K562 (cell line): ENCODE measurements around the gene PHOX2A. TPM values are rescaled to one million over a fixed set of nuclear protein-coding genes. Genes with fewer than 3 reads are reported as not detected.

Experiments
- ATAC-seq: fragments of 200-7000 bp; cut with Tn5 transposase; 3 replicates; pipeline ENCODE4 v1.9.1; 2020; ENCODE audit warnings: moderate library complexity
- BruUV-seq: library from RNA; stranded (reverse); fragments of 400-500 nt; replicated peaks from 2 replicates; lab custom pipeline; 2021; lab: Mats Ljungman, UMichigan
- CTCF ChIA-PET: fragments of 300-600 bp; formaldehyde crosslinking; extraction: SDS; loops from one replicate; lab custom pipeline; 2021; ENCODE audit warnings: low intra/inter-chr PET ratio; lab: Yijun Ruan, JAX
- POLR2A ChIA-PET: fragments of 300-600, 350-650 bp; sonication (Branson Sonifier 250); formaldehyde crosslinking; extraction: SDS; loops from one replicate; lab custom pipeline; 2021; ENCODE audit warnings: antibody characterized with exemption, inconsistent platforms; lab: Yijun Ruan, JAX
- DNase-seq, 4 experiments: peaks; one replicate each; pipeline versions ENCODE4 v3.0.0 to v3.0.0-alpha.2; 2011 to 2018; ENCODE audit warnings: low spot score in 3 of 4, mixed read lengths in 3 of 4; ENCODE audit errors: extremely low read depth in 1 of 4
- FAIRE-seq: peaks from 2 replicates; lab custom pipeline; 2011; peaks lifted over from hg19 to GRCh38; lab: Jason Lieb, UNC
- H2AFZ ChIP-seq: 2 replicates; pipeline ENCODE4 v1.6.0; 2011; ENCODE audit warnings: low read depth, low read length, control low read depth, inconsistent platforms
- H3K27ac ChIP-seq: fragments of 200-600 bp; 3 replicates; pipeline ENCODE4 v1.8.0; 2011; ENCODE audit warnings: low read depth, mild to moderate bottlenecking, control low read depth, inconsistent platforms, low read length, moderate library complexity, mixed read lengths; ENCODE audit errors: extremely low read depth
- H3K27me3 ChIP-seq, 2 experiments: fragments of 300-600 bp in 1 of 2; 2 replicates in 1 of 2; 3 replicates in 1 of 2; pipeline versions ENCODE4 v1.6.0 to v1.8.0; 2011; ENCODE audit warnings: inconsistent platforms in 2 of 2, low read length in 2 of 2, mild to moderate bottlenecking in 1 of 2, mixed read lengths in 1 of 2, moderate library complexity in 1 of 2; ENCODE audit not compliant: control insufficient read depth in 2 of 2, insufficient read depth in 2 of 2
- H3K36me3 ChIP-seq: fragments of 300-600 bp; 3 replicates; pipeline ENCODE4 v1.8.0; 2011; ENCODE audit warnings: mild to moderate bottlenecking, low read length, inconsistent platforms; ENCODE audit not compliant: control insufficient read depth, insufficient read depth
- H3K4me1 ChIP-seq, 2 experiments: fragments of 200-600 bp in 1 of 2; replicated peaks in 1 of 2; 2 replicates in 1 of 2; 3 replicates in 1 of 2; pipeline versions ENCODE4 v1.5.1 to v1.8.0; 2011; ENCODE audit warnings: inconsistent platforms in 2 of 2, low read length in 2 of 2, mild to moderate bottlenecking in 1 of 2, mixed read lengths in 1 of 2, moderate library complexity in 1 of 2; ENCODE audit not compliant: control insufficient read depth in 2 of 2, insufficient read depth in 2 of 2
- H3K4me2 ChIP-seq: 2 replicates; pipeline ENCODE4 v1.6.1; 2011; ENCODE audit warnings: low read length, control low read depth, inconsistent platforms, mixed read lengths; ENCODE audit not compliant: insufficient read depth
- H3K4me3 ChIP-seq: fragments of 200-600 bp; sonication (generic), shearing (Covaris generic); 2 replicates; pipeline ENCODE4 v1.5.1; 2016; ENCODE audit warnings: control low read depth, inconsistent platforms
- H3K79me2 ChIP-seq: fragments of 200-600 bp; 3 replicates; pipeline ENCODE4 v1.8.0; 2011; ENCODE audit warnings: low read length, inconsistent platforms; ENCODE audit not compliant: control insufficient read depth, insufficient read depth
- H3K9ac ChIP-seq, 2 experiments: 2 replicates each; pipeline versions ENCODE4 v1.6.0 to v1.6.1; 2011; ENCODE audit warnings: low read depth in 2 of 2, low read length in 2 of 2, control low read depth in 1 of 2, inconsistent platforms in 1 of 2, mild to moderate bottlenecking in 1 of 2, mixed read lengths in 1 of 2; ENCODE audit not compliant: insufficient read depth in 1 of 2
- H3K9me1 ChIP-seq: one replicate; pipeline ENCODE4 v1.6.0; 2011; ENCODE audit warnings: inconsistent platforms, mild to moderate bottlenecking, low read length, moderate library complexity; ENCODE audit not compliant: control insufficient read depth, insufficient read depth
- H3K9me3 ChIP-seq: replicated peaks from 2 replicates; pipeline ENCODE4 v1.5.1; 2011; ENCODE audit warnings: low read depth, low read length, inconsistent platforms; ENCODE audit not compliant: control insufficient read depth, insufficient read depth
- H4K20me1 ChIP-seq: replicated peaks from 2 replicates; pipeline ENCODE4 v1.6.1; 2011; ENCODE audit warnings: low read length, inconsistent platforms, mixed read lengths; ENCODE audit not compliant: control insufficient read depth, insufficient read depth
- ARNT ChIP-seq, 2 experiments: fragments of 450-650 bp; IDR thresholded peaks; 2 replicates each; pipeline ENCODE4 v1.6.1; 2016; ENCODE audit warnings: mild to moderate bottlenecking in 1 of 2
- BRCA1 ChIP-seq, 2 experiments: fragments of 450-650 bp in 1 of 2; sonication (generic) in 1 of 2; formaldehyde crosslinking in 1 of 2; IDR thresholded peaks; 2 replicates each; pipeline versions ENCODE4 v1.5.0 to v1.6.1; 2017 to 2020; ENCODE audit warnings: mild to moderate bottlenecking in 1 of 2, missing genetic modification reagents in 1 of 2
- CBX5 ChIP-seq: IDR thresholded peaks from 2 replicates; pipeline ENCODE4 v1.6.1; 2014; ENCODE audit warnings: low read depth, borderline replicate concordance
- DIDO1 ChIP-seq: fragments of 450-650 bp; IDR thresholded peaks from 2 replicates; pipeline ENCODE4 v1.6.1; 2016; ENCODE audit warnings: low read depth, missing biosample characterization, missing genetic modification characterization
- FOXK2 ChIP-seq, 2 experiments: fragments of 450-650 bp; IDR thresholded peaks in 1 of 2; conservative IDR thresholded peaks in 1 of 2; 2 replicates each; pipeline ENCODE4 v1.6.1; 2016; ENCODE audit warnings: low read depth in 2 of 2, mild to moderate bottlenecking in 1 of 2
- HIVEP1 ChIP-seq: fragments of 250-450 bp; sonication (Bioruptor Pico); IDR thresholded peaks from 2 replicates; pipeline ENCODE4 v1.4.0; 2020; ENCODE audit warnings: mild to moderate bottlenecking
- HMG20A ChIP-seq: fragments of 450-650 bp; formaldehyde crosslinking; conservative IDR thresholded peaks from 2 replicates; pipeline ENCODE4 v1.4.0; 2020; ENCODE audit warnings: mild to moderate bottlenecking, mixed read lengths
- PHF21A ChIP-seq: fragments of 450-650 bp; IDR thresholded peaks from 2 replicates; pipeline ENCODE4 v1.6.1; 2017; ENCODE audit warnings: low read depth, borderline replicate concordance
- PHTF2 ChIP-seq: fragments of 250-450 bp; sonication (Bioruptor Pico); IDR thresholded peaks from 2 replicates; pipeline ENCODE4 v1.5.0; 2021; ENCODE audit warnings: mild to moderate bottlenecking
- POLR2B ChIP-seq: fragments of 450-650 bp; IDR thresholded peaks from 2 replicates; pipeline ENCODE4 v1.6.1; 2018; ENCODE audit warnings: low read depth; ENCODE audit not compliant: partially characterized antibody
- PYGO2 ChIP-seq: fragments of 450-650 bp; IDR thresholded peaks from 2 replicates; pipeline ENCODE4 v1.6.1; 2016; ENCODE audit warnings: mild to moderate bottlenecking, missing genetic modification characterization, moderate library complexity, missing compliant biosample characterization
- SMAD1 ChIP-seq: fragments of 150-350 bp; IDR thresholded peaks from 2 replicates; pipeline ENCODE4 v1.6.1; 2014; ENCODE audit warnings: low read length, low read depth; ENCODE audit not compliant: partially characterized antibody
- SP2 ChIP-seq: IDR thresholded peaks from 2 replicates; pipeline ENCODE4 v1.6.1; 2011; ENCODE audit warnings: mild to moderate bottlenecking, low read depth, low read length, moderate library complexity; ENCODE audit not compliant: poor library complexity, severe bottlenecking; ENCODE audit errors: extremely low read depth
- STAT5B ChIP-seq: fragments of 250-450 bp; sonication (Bioruptor Pico); IDR thresholded peaks from 2 replicates; pipeline ENCODE4 v1.8.0; 2021; ENCODE audit warnings: mild to moderate bottlenecking, inconsistent platforms
- XRCC3 ChIP-seq: fragments of 450-650 bp; IDR thresholded peaks from 2 replicates; pipeline ENCODE4 v1.6.1; 2017; ENCODE audit warnings: mild to moderate bottlenecking, moderate library complexity
- ZHX1 ChIP-seq: fragments of 150-350 bp; conservative IDR thresholded peaks from 2 replicates; pipeline ENCODE4 v1.6.1; 2014; ENCODE audit warnings: low read length
- ZNF77 ChIP-seq: fragments of 250-450 bp; sonication (Bioruptor Pico); IDR thresholded peaks from 2 replicates; pipeline ENCODE4 v1.5.0; 2020
- ZNF79 ChIP-seq: fragments of 250-450 bp; sonication (Bioruptor Pico); IDR thresholded peaks from 2 replicates; pipeline ENCODE4 v1.4.0; 2020; ENCODE audit warnings: low read depth, mild to moderate bottlenecking, moderate library complexity
- in situ Hi-C: fragments of 300-500 bp; cut with MboI; formaldehyde crosslinking; loops from 4 replicates; pipeline ENCODE4 v1.15.0; 2018; ENCODE audit warnings: inconsistent platforms, mixed read lengths
- intact Hi-C: fragments of 100-400 bp; cut with micrococcal nuclease; formaldehyde crosslinking; loops from 2 replicates; pipeline ENCODE4 v1.14.2; 2022
- polyA plus RNA-seq, 8 experiments: library from polyadenylated mRNA; depleted of rRNA in 4 of 8; stranded (reverse) in 5 of 8; unstranded in 3 of 8; fragments of >200 nt; fragmentation: Nextera tagmentation in 2 of 8; fragmentation: Illumina TruSeq in 1 of 8; extraction: Ambion mirVana in 2 of 8; extraction: Trizol in 1 of 8; gene quantifications; 2 replicates each; pipeline versions ENCODE4 v1.2.1 to v1.2.3, GENCODE V29; 2011 to 2014; ENCODE audit warnings: inconsistent platforms in 1 of 8, missing spikeins in 1 of 8
- total RNA-seq, 7 experiments: library from RNA; depleted of rRNA in 6 of 7; stranded (reverse); fragments of >200 nt in 6 of 7; fragmentation: Illumina TruSeq in 2 of 7; extraction: Trizol in 2 of 7; gene quantifications; 2 replicates each; pipeline versions ENCODE4 v1.2.1 to v1.2.3, GENCODE V29; 2011 to 2021; ENCODE audit warnings: low replicate concordance in 1 of 7

Gene PHOX2A
- total and polyA plus RNA-seq, 9 of the 15 experiments (the other 6 are each of a cell fraction or from before 2014, with no cell fraction given), result not detected

- no TSS peak for BruUV-seq
- H3K27ac ChIP-seq, result no peak overlapping the region
- no peak overlapping the region for H3K4me2 ChIP-seq
- no peak for TF ChIP-seq PYGO2 (tag)
- no peak for TF ChIP-seq HIVEP1 (CRISPR knock-in tag)
- TF ChIP-seq PHTF2, result no peak
- TF ChIP-seq HMG20A, result no peak
- no peak for TF ChIP-seq SMAD1
- no peak for TF ChIP-seq BRCA1 (IDR thresholded peaks at IDR 0.05)
- no peak for TF ChIP-seq BRCA1 (CRISPR knock-in tag; IDR thresholded peaks at IDR 0.05)
- TF ChIP-seq ARNT (IDR thresholded peaks at IDR 0.05), result no peak
- TF ChIP-seq FOXK2 (conservative IDR thresholded peaks at IDR 0.05 in 1 of 2, IDR thresholded peaks at IDR 0.05 in 1 of 2; ENCODE audit: low read depth in 2 of 2), result no peak
- no peak for TF ChIP-seq DIDO1
- no peak for TF ChIP-seq XRCC3
- TF ChIP-seq CBX5, result no peak
- TF ChIP-seq ZNF77 (CRISPR knock-in tag), result no peak
- TF ChIP-seq PHF21A, result no peak
- no peak for TF ChIP-seq SP2
- no peak for TF ChIP-seq STAT5B
- TF ChIP-seq ZNF79 (CRISPR knock-in tag), result no peak
- no peak for TF ChIP-seq ZHX1
- TF ChIP-seq POLR2B, result no peak
- FAIRE-seq (no peak), ATAC-seq (no peak), DNase-seq (no peak)
- H3K9ac ChIP-seq, result no peak overlapping the region
- in situ Hi-C loops (no loop called here), intact Hi-C loops (no loop called here)
- no peaks in the 10 kb centered on the region for H4K20me1 ChIP-seq
- ChIA-PET CTCF (interaction anchor here (0.7 kb wide), 1 partner anchor 344 kb away, joined by 3 read pairs; no protein-coding TSS in a partner anchor), POLR2A (no interaction called here)
- no peaks in the 10 kb centered on the region; a peak in 1 of 5 replicates for H3K4me1 ChIP-seq
- H3K9me3 ChIP-seq, result no peaks in the 10 kb centered on the region
- H3K4me3 ChIP-seq, result no peak overlapping the region
- no peaks in the 10 kb centered on the region for H3K79me2 ChIP-seq
- no peaks in the 10 kb centered on the region for H3K9me1 ChIP-seq
- no peaks in the 10 kb centered on the region for H3K36me3 ChIP-seq
- peaks cover 7 to 11% of the 10 kb centered on the region in 2 experiments for H3K27me3 ChIP-seq
- H2AFZ ChIP-seq, result no peak overlapping the region
Measured at GRCh38 chr11:72278905-72279304, 34.9 kb upstream of the PHOX2A start.
